Spleen (tissue), 13 donors: ENCODE results near the gene RABAC1. TPM values are rescaled to one million over a fixed set of nuclear protein-coding genes. Genes with fewer than 3 reads are reported as not detected.
A peak's percentile ranks its signal among the peaks of the same experiment; 100 is the strongest.

Experiments
- DNase-seq: peaks from one replicate; pipeline ENCODE4 v3.0.0-alpha.2; 2020
- H3K27ac ChIP-seq, 8 donors: fragments of 200-600 bp; sonication (generic) in 7 of 8; 1 replicate in 4 of 8; 2 replicates in 4 of 8; pipeline versions ENCODE4 v1.5.0 to v1.8.0; 2016 to 2021; ENCODE audit warnings: inconsistent platforms in 4 of 8, mild to moderate bottlenecking in 4 of 8, moderate library complexity in 1 of 8
- H3K27me3 ChIP-seq, 7 donors: fragments of 200-600 bp; sonication (generic) in 6 of 7; replicated peaks in 1 of 7; 1 replicate in 4 of 7; 2 replicates in 3 of 7; pipeline versions ENCODE4 v1.5.0 to v1.8.0; 2016 to 2021; ENCODE audit warnings: inconsistent platforms in 3 of 7, mild to moderate bottlenecking in 1 of 7
- H3K36me3 ChIP-seq, 6 donors: fragments of 200-600 bp; sonication (generic) in 5 of 6; 1 replicate in 4 of 6; 2 replicates in 2 of 6; pipeline versions ENCODE4 v1.5.0 to v1.8.0; 2016 to 2021; ENCODE audit warnings: inconsistent platforms in 2 of 6
- H3K4me1 ChIP-seq, 6 donors: fragments of 200-600 bp; sonication (generic) in 5 of 6; 1 replicate in 3 of 6; 2 replicates in 3 of 6; pipeline versions ENCODE4 v1.5.0 to v1.8.0; 2016 to 2021; ENCODE audit warnings: inconsistent platforms in 3 of 6
- H3K4me3 ChIP-seq, 8 donors: fragments of 200-600 bp; sonication (generic) in 7 of 8; 1 replicate in 4 of 8; 2 replicates in 4 of 8; pipeline versions ENCODE4 v1.5.0 to v1.8.0; 2016 to 2021; ENCODE audit warnings: inconsistent platforms in 4 of 8, mild to moderate bottlenecking in 4 of 8, moderate library complexity in 2 of 8
- H3K9me3 ChIP-seq, 8 donors: fragments of 200-600 bp; sonication (generic) in 7 of 8; 1 replicate in 4 of 8; 2 replicates in 4 of 8; pipeline versions ENCODE4 v1.5.0 to v1.8.0; 2016 to 2021; ENCODE audit warnings: inconsistent platforms in 4 of 8
- POLR2A ChIP-seq, 3 donors: fragments of 450-650 bp; IDR thresholded peaks; one replicate each; pipeline ENCODE4 v1.5.1; 2017; ENCODE audit warnings: antibody characterized with exemption in 3 of 3, mild to moderate bottlenecking in 1 of 3
- POLR2AphosphoS5 ChIP-seq, 3 donors: sonication (generic); formaldehyde crosslinking; IDR thresholded peaks; one replicate each; pipeline ENCODE4 v1.5.1; 2017; ENCODE audit warnings: antibody characterized with exemption in 3 of 3
- WGBS, 5 donors: extraction: QIAGEN DNeasy Blood & Tissue Kit in 3 of 5; methylation state at CpG; one replicate each; pipeline versions ENCODE4 v1.1.5 to v1.1.7; 2013 to 2018; 5-methylcytosine and 5-hydroxymethylcytosine counted together
- intact Hi-C: fragments of 100-400 bp; cut with DNase I; formaldehyde crosslinking; loops from one replicate; pipeline ENCODE4 v1.15.0; 2023; ENCODE audit warnings: low total_unique reads
- long read RNA-seq, 2 donors: transcript quantifications; one replicate each; lab custom pipeline, GENCODE V29; 2026
- polyA plus RNA-seq, 3 donors: library from polyadenylated mRNA; stranded (reverse); fragments of 200-250 nt; gene quantifications; one replicate each; pipeline ENCODE4 v1.2.1, GENCODE V29; 2013
- total RNA-seq, 7 donors: library from RNA; depleted of rRNA in 3 of 7; stranded (reverse); fragments of >200 nt in 3 of 7; fragmentation: NEBNext Ultra II Directional in 4 of 7; extraction: Animal tissue kit (Norgen Biotek cat#: 25700) in 4 of 7; gene quantifications; one replicate each; pipeline versions ENCODE4 v1.1.0 to v1.2.1, GENCODE V29; 2016 to 2021
- TF ChIP-seq, protein P1 (sequence below), 11 experiments: fragments of 200-600 bp in 7 of 11; fragments of 450-650 bp in 4 of 11; sonication (generic) in 4 of 11; IDR thresholded peaks in 8 of 11; conservative IDR thresholded peaks in 3 of 11; 1 replicate in 7 of 11; 2 replicates in 4 of 11; pipeline versions ENCODE4 v1.4.0 to v1.8.0; 2016 to 2021; ENCODE audit warnings: antibody characterized with exemption in 11 of 11, inconsistent platforms in 4 of 11, mild to moderate bottlenecking in 1 of 11
- donor health status: healthy with polysubstance abuse.
- donor health status: DM: no; HTN: no; CAD: no; lungs with moderate emphysema.
- donor health status: DM: no; HTN: no; CAD: no.
- donor health status: Bipolar disorder and iron deficiency.
- donor health status: healthy.
- donor health status: DM: no; HTN: no; CAD: no.
- donor health status: DM: yes; HTN: yes; CAD: no.

The RABAC1 gene, protein sequence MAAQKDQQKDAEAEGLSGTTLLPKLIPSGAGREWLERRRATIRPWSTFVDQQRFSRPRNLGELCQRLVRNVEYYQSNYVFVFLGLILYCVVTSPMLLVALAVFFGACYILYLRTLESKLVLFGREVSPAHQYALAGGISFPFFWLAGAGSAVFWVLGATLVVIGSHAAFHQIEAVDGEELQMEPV
- total RNA-seq: 100 to 1,000 TPM in 5 of 7 donors, 10 to 100 TPM in 2; 85.6 to 154 (median 123) TPM
- polyA plus RNA-seq: 100 to 1,000 TPM; 110 to 165 (median 145) TPM
- long read RNA-seq, donor 1, transcript RABAC1-201 (5 exons, 821 nt): major isoform, 59 of 73 reads
- long read RNA-seq, donor 1, transcript RABAC1-204 (1 exons, 662 nt): minor isoform, 6 of 73 reads
- long read RNA-seq, donor 1, partial matches to known transcripts: 5 of 73 reads
- long read RNA-seq, donor 1, other reads (novel, unspliced or antisense): 0 of 73 reads
- long read RNA-seq, donor 2, transcript RABAC1-204 (1 exons, 662 nt): minor isoform, 5 of 37 reads
- long read RNA-seq, donor 2, transcript RABAC1-201 (5 exons, 821 nt): major isoform, 31 of 37 reads
- long read RNA-seq, donor 2, partial matches to known transcripts: 0 of 37 reads
- long read RNA-seq, donor 2, other reads (novel, unspliced or antisense): 0 of 37 reads

DNA sequence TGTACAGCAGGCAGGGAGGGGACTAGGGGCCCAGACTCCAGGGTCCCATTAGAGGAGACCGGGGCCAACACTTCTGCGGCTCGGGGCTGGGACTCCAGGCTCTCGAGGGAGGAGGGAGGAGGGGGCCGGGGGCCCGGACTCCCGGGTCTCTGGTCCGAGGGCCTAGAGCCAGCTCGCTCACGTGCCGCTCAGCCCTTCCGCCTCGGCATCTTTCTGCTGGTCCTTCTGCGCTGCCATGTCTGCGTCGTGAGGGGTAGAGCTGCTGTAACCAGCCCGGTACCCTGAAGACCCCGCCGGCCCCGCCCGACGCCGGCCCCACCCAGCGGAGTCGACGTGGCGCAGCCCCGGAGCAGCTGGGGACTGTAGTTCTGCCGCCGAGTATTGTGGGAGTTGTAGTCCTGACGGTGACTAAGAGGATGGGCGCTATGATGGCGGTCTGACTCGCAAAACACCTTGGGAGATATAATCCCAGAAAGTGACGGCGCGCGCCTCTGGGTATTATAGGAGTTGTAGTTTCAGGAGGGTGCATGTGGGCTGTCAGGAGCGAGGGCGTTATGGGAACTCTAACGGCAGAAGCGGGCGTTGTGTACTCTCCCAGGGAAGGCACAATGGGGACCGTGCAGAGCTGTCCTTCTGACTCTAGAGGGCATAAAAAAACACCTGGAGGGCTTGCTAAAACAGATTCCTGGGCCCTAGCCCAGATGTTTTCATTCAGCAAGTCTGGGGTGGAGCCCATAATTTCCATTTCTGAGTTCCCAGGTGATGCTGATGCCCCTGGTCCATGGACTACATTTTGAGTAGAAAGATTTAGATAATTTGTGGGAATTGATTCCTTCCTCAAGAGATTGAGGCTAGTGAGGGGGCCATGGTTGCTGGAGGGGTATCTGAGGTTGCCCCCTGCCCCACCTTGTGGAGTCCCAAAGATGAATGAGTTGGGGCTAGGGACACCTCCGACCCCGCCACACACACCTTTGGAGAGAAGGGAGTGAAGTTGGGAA lies at the start of gene RABAC1:
Gene RABAC1 (minus strand): TSS at position 266 of the 998 bp plus-strand sequence. CDS start 29 bp downstream, at position 237.
- intact Hi-C loops: no loop called here

DNA sequence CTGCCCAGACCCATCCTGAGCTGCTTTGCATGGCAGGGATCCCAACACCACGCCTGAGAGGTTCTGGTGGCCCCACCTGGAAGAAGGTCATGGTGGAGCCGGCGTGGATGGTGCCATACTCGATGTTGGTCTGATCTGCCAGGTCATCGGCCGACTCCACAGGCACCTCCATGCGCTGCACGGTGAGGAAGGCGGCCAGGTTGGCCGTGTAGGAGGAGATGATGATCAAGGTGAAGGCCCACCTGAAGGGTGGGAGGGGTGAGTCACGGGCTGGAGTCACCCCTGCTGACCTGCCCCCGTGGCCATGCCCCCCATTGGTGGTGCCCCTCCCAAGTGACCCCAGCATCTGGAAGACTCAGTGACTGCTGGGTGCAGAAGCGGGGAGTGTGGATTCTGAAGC lies 47.4 kb upstream of the RABAC1 start:
- H3K27ac ChIP-seq: no peak overlapping the region
- peaks cover 0 to 27% (median 0%) of the 10 kb centered on the region in 7 donors for H3K27me3 ChIP-seq
- no peaks in the 10 kb centered on the region for H3K9me3 ChIP-seq
- H3K4me1 ChIP-seq: no peaks in the 10 kb centered on the region
- WGBS, 5 donors: 80 to 93% (median 91%) methylated on average over 10 to 13 of the region's 13 CpGs
- TF ChIP-seq, protein P1, sequence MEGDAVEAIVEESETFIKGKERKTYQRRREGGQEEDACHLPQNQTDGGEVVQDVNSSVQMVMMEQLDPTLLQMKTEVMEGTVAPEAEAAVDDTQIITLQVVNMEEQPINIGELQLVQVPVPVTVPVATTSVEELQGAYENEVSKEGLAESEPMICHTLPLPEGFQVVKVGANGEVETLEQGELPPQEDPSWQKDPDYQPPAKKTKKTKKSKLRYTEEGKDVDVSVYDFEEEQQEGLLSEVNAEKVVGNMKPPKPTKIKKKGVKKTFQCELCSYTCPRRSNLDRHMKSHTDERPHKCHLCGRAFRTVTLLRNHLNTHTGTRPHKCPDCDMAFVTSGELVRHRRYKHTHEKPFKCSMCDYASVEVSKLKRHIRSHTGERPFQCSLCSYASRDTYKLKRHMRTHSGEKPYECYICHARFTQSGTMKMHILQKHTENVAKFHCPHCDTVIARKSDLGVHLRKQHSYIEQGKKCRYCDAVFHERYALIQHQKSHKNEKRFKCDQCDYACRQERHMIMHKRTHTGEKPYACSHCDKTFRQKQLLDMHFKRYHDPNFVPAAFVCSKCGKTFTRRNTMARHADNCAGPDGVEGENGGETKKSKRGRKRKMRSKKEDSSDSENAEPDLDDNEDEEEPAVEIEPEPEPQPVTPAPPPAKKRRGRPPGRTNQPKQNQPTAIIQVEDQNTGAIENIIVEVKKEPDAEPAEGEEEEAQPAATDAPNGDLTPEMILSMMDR (IDR thresholded peaks at IDR 0.05 in 8 of 11, conservative IDR thresholded peaks at IDR 0.05 in 3 of 11): no peak
- TF ChIP-seq POLR2A (IDR thresholded peaks at IDR 0.05) (no peak), POLR2AphosphoS5 (IDR thresholded peaks at IDR 0.05) (no peak)
- no peak for DNase-seq
- H3K36me3 ChIP-seq: no peaks in the 10 kb centered on the region
- H3K4me3 ChIP-seq: no peak overlapping the region
- intact Hi-C loops: no loop called here

More for the DNA sequence above, at the start of gene RABAC1:
- H3K27me3 ChIP-seq: no peaks in the 10 kb centered on the region
- H3K36me3 ChIP-seq: peaks cover 0 to 31% (median 9%) of the 10 kb centered on the region in 6 donors
- 5 to 10% (median 6%) methylated on average over 19 to 46 of the region's 46 CpGs for WGBS, 5 donors
- TF ChIP-seq, protein P1 (IDR thresholded peaks at IDR 0.05 in 8 of 11, conservative IDR thresholded peaks at IDR 0.05 in 3 of 11): peak in 7 of 11 experiments; percentile 4 to 34 (median 20)
- peak in 2 of 3 donors; percentile 29 to 30 for TF ChIP-seq POLR2A (IDR thresholded peaks at IDR 0.05)
- peak; percentile 85 to 90 (median 86) for TF ChIP-seq POLR2AphosphoS5 (IDR thresholded peaks at IDR 0.05)
- H3K4me1 ChIP-seq: peaks cover 12 to 28% (median 18%) of the 10 kb centered on the region in 6 donors
- peak within 1 kb of the TSS; percentile 62 to 98 (median 89) for H3K4me3 ChIP-seq
- DNase-seq: peak; percentile 97
- H3K9me3 ChIP-seq: no peaks in the 10 kb centered on the region
- H3K27ac ChIP-seq: peak within 1 kb of the TSS; percentile 88 to 97 (median 94)

DNA sequence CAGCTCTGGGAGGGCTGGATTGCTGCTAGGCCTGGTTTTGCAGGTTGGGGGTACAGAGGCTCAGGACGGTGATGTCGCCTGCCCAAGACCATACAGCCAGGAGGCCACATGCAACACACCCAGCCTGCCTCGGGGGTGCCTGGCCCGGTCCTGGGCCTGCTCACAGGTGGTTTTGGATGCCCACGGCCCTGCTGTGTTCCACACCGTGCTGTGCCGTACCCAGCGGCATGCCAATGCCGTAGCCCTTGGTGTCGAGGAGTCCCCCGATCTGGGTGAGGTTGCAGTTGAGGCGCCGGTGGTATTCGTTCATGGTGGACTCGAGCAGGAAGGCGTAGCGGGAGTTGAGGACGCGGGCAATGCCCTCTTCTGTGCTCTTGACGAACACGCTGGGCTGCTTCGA lies 46.4 kb upstream of the RABAC1 start:
- Histone ChIP-seq H3K27me3 (peaks cover 0 to 38% (median 7%) of the 10 kb centered on the region in 7 donors), H3K27ac (no peak overlapping the region), H3K4me3 (no peak overlapping the region), H3K36me3 (no peaks in the 10 kb centered on the region), H3K4me1 (no peaks in the 10 kb centered on the region), H3K9me3 (no peaks in the 10 kb centered on the region)
- WGBS, 5 donors: 87 to 96% (median 94%) methylated on average over 19 to 22 of the region's 22 CpGs
- TF ChIP-seq POLR2AphosphoS5 (IDR thresholded peaks at IDR 0.05) (no peak), POLR2A (IDR thresholded peaks at IDR 0.05) (no peak)
- TF ChIP-seq, protein P1 (IDR thresholded peaks at IDR 0.05 in 8 of 11, conservative IDR thresholded peaks at IDR 0.05 in 3 of 11): no peak
- no peak for DNase-seq
- intact Hi-C loops: no loop called here
